Hematopoietic multipotent progenitor cell treated with erythropoietin and hydrocortisone succinate and interleukin-3 and kit ligand, for 8 days (in vitro differentiated cells): ENCODE measurements around the gene OR2A25.
A peak's percentile ranks its signal among the peaks of the same experiment; 100 is the strongest.
"Not testable (repeated sequence)": the region's sequence is repeated elsewhere in the genome, so short reads cannot be mapped to it uniquely, and the experiment has no call there.

Experiments used
- DNase-seq: peaks from one replicate; pipeline ENCODE4 v3.0.0-alpha.2; 2015

OR2A25 gene

GRCh38 chr7:144069511-144069910, at the start of gene OR2A25:
OR2A25 (plus strand) TSS chr7:144069811; CDS start chr7:144074220, 4,409 bp downstream.
- DNase-seq, result no peak

DNA sequence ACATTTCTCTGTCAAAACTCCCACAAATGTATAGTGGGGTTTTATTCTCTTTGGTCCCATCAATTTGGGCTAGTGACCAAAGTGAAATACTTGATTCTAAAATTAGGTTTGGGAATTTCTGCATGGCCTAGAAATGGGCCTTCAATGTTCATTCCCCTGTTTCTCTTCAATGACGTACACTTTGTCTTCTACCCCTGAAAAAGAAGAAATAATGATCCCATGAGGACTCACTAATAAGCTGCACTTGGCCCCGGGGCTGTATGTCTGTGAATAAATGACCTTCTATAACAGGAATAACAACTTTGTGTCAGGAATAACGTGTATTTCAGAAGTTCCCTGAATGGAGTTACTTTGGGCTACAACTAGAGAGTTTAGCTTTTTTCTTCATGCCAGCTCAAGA, 49.3 kb upstream of the OR2A25 start:
- DNase-seq, result no peak

- DNase-seq, result no peak
Measured at GRCh38 chr7:144022169-144022568, 47.4 kb upstream of the OR2A25 start.

GRCh38 chr7:144023171-144023827, 46.3 kb upstream of the OR2A25 start:
- no peak for DNase-seq

DNA sequence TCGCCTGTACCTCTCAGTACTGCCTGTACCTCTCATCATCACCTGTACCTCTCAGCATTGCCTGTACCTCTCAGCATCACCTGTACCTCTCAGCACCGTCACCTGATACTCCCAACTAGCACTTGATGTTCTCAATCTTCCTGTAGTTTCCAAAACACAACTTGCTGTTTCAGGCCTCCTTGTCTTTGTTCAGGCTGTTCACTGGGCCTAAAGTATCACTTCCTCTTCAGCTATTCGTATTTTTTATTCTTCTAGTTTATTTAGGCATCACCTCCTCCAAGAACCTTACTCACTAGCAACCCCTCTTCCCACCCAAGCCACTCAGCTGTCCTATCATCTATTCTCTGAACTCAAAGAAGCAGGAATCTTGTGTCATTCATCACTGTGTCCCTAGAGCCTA, 45.4 kb upstream of the OR2A25 start:
- DNase-seq, result no peak

DNA sequence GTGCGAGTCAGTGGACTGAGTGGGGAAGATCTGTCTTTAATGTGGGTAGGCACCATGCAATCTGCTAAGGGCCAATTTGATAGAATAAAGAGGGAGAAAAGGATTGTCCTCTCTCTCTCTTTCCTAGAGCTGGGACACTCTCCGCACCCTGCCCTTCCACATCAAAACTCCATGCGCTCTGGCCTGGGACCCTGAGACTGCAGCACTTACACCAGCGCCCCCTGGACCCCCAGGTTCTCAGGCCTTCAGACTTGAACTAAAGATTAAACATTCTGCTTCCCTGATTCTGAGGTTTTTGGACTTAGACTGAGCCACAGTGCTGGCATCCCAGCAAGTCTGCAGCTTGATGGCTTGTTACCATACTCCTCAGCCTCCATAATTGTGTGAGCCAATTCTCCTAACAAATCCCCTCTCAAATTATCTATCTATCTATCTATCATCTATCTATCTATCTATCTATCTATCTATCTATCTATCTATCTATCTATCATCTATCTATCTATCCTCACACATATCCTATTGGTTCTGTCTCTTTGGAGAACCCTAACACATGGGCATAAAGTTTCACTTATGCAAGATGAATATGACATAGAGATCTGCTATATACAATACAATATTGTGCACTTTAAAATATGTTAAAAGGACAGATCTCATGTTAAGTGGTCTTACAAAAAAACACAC, 43.3 kb upstream of the OR2A25 start:
- DNase-seq, result no peak

- DNase-seq, result peak; percentile 40
Measured at GRCh38 chr7:144027070-144027469, 42.5 kb upstream of the OR2A25 start.

- no peak for DNase-seq
Measured at GRCh38 chr7:144027974-144028373, 41.6 kb upstream of the OR2A25 start.

- DNase-seq, result no peak
Measured at GRCh38 chr7:144028547-144028946, 41.1 kb upstream of the OR2A25 start.

DNA sequence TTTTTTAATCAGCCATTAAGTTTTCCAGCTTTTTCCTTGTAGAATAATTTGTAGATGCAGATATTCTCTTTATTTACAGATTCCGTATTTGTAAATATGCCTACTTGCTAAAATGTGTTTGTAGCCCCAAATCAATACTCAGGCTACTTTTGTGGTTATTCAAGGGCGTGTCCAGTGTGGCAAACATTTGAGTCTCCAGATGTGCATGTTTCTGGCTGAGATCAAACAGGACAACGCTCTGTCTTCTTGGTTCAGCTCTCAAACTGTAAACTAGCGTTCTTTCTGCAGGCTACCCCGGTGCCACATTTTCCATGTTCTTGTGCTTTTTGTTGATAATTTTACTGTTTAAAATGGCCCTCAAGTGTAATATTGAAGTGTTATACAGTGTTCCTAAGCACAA, 37.1 kb upstream of the OR2A25 start:
- DNase-seq, result no peak

DNA sequence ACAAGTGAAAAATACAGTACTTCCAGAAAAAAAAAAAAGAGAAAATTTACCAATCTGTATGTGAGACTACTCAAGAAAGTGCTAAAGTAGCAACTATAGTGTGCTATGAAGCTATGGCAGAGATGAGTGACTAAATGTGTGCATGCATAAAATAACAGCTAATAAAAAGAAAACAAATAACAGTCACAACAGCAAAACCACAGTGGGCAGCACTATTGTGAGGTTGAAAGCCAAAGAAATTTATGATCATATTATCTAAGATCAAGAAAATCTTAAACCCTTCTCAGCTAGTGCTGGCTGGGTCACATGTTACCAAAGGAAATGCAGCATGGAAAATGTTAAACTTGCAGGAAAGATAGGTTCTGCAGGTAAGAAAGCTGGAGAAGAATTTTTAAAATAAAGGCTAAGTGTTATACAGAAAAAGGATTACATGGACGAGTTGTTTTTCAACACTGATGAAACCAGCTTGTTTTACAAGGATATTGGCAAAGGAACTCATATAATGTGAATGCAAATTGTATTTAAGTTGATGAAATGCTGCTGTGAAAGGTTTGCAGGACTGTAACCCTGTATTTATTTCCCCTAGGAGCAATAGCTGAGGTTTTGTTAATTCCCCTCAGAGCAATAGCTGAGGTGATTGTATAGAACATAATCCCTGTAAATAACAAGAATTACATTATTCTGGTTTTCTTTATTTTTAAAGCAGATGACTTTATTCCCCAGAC, 36.5 kb upstream of the OR2A25 start:
- no peak for DNase-seq

GRCh38 chr7:144035385-144035784, 34.2 kb upstream of the OR2A25 start:
- DNase-seq, result no peak

DNA sequence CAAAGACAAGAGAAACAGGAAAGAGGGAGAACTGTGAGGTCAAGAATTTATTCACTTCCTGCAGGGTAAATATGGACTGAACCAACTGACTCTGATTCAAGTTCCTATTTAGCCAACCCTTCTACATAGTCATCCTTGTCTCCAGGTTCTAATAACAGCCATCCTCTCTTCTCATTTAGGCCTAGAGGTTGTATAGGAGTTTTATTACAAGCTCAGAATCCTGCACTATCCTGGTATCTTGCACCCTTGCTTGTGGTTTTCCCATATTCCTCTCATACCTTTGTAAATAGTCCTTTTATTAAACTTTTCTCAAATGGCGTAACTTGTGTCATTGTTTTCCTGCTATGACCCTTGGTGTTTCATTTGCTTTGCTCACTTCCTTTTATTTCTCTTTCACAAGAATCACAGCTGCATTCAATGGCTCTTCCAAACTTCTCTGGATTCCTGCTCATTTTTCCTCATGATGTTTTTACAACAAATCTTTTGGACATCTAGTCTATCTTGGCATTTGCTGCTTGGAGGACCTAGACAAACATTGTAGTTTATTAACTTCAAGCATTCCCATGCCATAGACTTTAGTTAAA, 33.2 kb upstream of the OR2A25 start:
- no peak for DNase-seq

GRCh38 chr7:144037414-144038035, 32.1 kb upstream of the OR2A25 start:
- no peak for DNase-seq

DNA sequence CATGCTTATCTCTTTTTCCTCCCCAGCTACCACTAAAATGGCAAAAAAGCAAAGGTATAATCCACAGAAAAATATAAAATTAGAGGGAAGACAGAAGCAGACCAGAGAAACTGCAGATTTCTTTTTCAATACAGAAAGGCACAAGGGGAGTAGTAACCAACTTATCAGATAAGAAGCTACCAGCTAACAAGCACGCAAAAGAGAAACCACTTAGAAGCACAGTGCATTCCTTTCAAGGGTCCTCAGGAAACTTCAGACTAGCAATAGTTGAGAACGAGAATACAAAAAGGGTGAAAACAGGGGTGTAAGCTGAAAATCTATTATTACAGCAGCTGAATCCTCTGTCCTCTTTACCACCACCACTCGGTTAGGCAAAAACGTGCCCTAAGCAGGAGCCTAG, 30.7 kb upstream of the OR2A25 start:
- no peak for DNase-seq

DNA sequence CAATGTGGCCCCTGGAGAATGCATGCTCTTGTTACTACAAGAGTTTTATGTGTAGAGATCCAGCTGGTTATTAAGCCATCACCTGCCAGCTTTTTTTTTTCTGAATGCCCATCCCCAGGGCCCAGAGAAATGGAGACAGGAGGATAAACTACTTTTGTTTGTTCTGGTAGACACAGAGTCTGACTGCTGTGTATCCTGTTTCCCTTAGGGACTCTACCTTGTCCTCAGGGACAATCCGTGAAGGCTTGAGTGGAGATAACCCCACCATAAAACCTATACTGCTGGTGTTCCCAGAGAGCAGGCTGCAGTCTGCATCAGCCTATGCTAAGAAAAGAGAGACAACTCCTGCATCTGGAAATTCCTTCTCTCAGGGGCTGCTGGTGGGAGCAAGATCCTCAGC, 21.0 kb upstream of the OR2A25 start, which contains the start of gene OR2A5:
OR2A5 (plus strand) TSS at position 301 of the 400 bp plus-strand sequence. CDS start 1,454 bp downstream, outside the sequence.
- no peak for DNase-seq

GRCh38 chr7:144049491-144049890, 20.1 kb upstream of the OR2A25 start:
- no peak for DNase-seq

GRCh38 chr7:144050093-144050492, 19.5 kb upstream of the OR2A25 start:
- DNase-seq, result no peak

DNA sequence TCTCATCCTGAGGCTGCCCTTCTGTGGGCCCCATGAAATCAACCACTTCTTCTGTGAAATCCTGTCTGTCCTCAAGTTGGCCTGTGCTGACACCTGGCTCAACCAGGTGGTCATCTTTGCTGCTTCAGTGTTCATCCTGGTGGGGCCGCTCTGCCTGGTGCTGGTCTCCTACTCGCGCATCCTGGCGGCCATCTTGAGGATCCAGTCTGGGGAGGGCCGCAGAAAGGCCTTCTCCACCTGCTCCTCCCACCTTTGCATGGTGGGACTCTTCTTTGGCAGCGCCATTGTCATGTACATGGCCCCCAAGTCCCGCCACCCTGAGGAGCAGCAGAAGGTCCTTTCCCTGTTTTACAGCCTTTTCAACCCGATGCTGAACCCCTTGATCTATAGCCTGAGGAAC, 18.7 kb upstream of the OR2A25 start:
- DNase-seq, result not testable (repeated sequence)

GRCh38 chr7:144057954-144058353, 11.7 kb upstream of the OR2A25 start:
- no peak for DNase-seq

DNA sequence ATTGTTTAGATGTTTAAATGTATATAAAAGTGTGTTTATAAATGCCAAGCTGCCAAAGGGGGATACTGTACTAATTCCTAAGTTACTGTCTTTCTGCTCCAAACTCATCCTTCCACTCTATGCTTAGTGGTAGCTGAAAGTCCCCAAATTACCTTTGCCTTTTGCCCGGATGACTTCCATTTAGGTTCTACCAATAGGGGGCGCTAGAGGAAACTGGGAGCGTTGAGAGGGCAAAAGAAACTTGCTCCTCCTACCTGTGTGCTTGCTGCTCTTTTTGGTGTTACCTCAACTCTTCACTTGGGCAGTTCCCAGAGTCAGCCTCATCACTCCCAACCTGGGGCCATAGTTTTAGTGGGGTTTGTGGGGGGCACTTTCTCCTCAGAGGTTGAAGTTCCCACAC, 5.9 kb upstream of the OR2A25 start:
- DNase-seq, result peak; percentile 11

DNA sequence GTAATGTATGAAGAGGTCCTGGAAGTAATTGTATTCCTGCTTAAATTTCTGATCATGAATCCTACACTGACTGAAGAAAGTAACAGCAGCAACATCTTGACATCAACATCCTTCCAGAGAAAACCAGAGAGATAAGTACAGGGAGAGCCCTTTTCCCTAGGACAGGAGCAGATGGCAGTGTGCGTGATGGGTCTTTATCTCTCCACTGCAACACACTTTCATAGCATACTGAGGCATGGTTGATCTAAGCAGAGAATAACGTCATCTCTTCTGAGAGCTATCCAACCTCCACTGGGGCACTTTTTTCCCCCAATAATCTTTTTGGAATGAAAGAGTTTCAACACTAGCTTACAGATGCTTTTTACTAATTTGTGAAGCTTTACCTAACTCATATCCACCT, 342 bp downstream of the OR2A25 start:
- no peak for DNase-seq

GRCh38 chr7:144074374-144074773, 4.8 kb downstream of the OR2A25 start:
- DNase-seq, result no peak
